Duodenal mucosa (tissue), 2 donors: ENCODE data around the gene PKIG.
A peak's percentile ranks its signal among the peaks of the same experiment; 100 is the strongest.

Source experiments
- H3K27ac ChIP-seq: one replicate; pipeline ENCODE4 v1.7.0; 2013; ENCODE audit warnings: low read depth, low read length
- H3K27me3 ChIP-seq, 2 donors: one replicate each; pipeline ENCODE4 v1.7.0; 2013; ENCODE audit warnings: low read length in 2 of 2, control low read depth in 1 of 2; ENCODE audit not compliant: insufficient read depth in 2 of 2, control insufficient read depth in 1 of 2
- H3K36me3 ChIP-seq, 2 donors: one replicate each; pipeline ENCODE4 v1.7.0; 2013; ENCODE audit warnings: low read length in 2 of 2, control low read depth in 1 of 2; ENCODE audit not compliant: insufficient read depth in 2 of 2, control insufficient read depth in 1 of 2
- H3K4me1 ChIP-seq, 2 donors: one replicate each; pipeline ENCODE4 v1.7.0; 2013; ENCODE audit warnings: low read length in 2 of 2, control low read depth in 1 of 2; ENCODE audit not compliant: insufficient read depth in 2 of 2, control insufficient read depth in 1 of 2
- H3K4me3 ChIP-seq, 2 donors: one replicate each; pipeline ENCODE4 v1.7.0; 2013; ENCODE audit warnings: low read length in 2 of 2, low read depth in 1 of 2
- H3K9ac ChIP-seq, 2 donors: one replicate each; pipeline ENCODE4 v1.7.0; 2013; ENCODE audit warnings: low read length in 2 of 2, low read depth in 1 of 2
- H3K9me3 ChIP-seq, 2 donors: one replicate each; pipeline ENCODE4 v1.7.0; 2013; ENCODE audit warnings: low read length in 2 of 2, control low read depth in 1 of 2; ENCODE audit not compliant: control insufficient read depth in 1 of 2

The PKIG gene

DNA sequence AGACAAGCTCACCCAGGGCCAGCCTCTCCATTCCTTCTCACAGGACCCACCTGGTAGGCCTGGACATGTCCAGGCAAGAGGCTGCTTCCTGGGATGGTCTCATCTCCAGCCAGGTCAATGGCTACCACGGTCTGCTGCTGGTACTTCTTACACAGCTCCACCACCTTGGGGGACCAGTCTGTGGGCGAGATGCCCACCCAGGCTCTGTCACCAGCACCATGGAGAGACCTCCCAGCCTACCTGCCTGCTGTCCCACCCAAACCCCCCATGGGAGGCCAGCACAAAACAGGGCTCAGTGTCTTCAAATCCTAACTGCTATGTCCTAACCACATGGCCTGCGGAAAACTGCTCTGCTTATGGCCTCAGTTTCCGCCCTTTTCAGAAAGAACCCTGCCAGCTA is 41.8 kb downstream of the PKIG start:
- Histone ChIP-seq H3K27ac (no peak overlapping the region), H3K36me3 (peaks cover 72 to 87% of the 10 kb centered on the region in 2 donors), H3K4me1 (peaks cover 5 to 7% of the 10 kb centered on the region in 2 donors), H3K4me3 (no peak overlapping the region), H3K9ac (no peak overlapping the region), H3K9me3 (peaks cover 0 to 2% of the 10 kb centered on the region in 2 donors), H3K27me3 (no peaks in the 10 kb centered on the region)

DNA sequence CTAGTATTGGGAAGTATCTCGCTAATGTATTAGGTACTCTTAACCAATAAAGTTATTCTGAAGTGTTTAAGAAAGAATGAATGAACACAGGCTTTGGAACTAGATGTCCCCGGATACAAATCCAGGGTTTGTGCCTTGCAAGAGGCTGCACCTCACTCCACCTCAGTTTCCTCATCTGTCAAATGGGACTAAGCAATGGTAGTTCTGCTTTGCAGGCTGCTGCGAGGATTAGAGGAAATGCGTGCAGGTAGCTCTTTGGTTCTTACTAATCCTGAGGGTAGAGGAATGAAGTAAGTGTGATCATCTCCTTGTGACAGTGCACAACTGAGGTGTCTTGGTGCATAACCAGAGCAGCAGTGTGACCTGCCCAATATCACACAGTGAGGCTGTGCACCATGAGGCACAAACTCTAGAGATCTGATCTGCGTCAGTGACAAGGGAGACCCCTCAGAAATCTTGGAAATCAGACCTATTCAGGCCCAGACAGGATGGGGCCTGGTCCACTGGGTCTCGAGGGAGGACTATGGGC is 42.4 kb downstream of the PKIG start:
- Histone ChIP-seq H3K9ac (no peak overlapping the region), H3K9me3 (peaks cover 0 to 2% of the 10 kb centered on the region in 2 donors), H3K4me1 (peaks cover 0 to under 1% of the 10 kb centered on the region in 2 donors), H3K36me3 (peaks cover 67 to 81% of the 10 kb centered on the region in 2 donors), H3K4me3 (no peak overlapping the region), H3K27ac (no peak overlapping the region), H3K27me3 (no peaks in the 10 kb centered on the region)

DNA sequence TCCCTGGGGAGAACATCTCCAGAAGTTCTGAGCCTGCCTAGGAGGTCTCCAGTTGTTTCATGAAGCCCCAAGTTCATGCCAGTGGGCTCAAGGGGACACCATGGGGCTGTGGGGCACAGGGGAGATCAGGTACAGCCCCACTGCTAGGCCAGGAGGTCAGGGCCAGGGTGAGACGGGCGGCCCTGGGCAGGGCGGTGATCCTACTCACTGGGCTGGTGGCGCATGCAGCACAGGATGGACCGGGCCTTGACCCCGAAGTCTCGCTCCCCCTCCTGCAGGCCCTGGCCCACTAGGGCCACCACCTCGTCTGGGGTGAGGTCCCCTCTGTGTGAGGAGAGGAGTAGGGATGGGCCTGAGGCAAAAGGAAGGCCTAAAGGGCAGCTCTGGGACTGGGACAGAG is 43.0 kb downstream of the PKIG start:
- Histone ChIP-seq H3K9me3 (peaks cover 0 to 2% of the 10 kb centered on the region in 2 donors), H3K36me3 (peaks cover 61 to 75% of the 10 kb centered on the region in 2 donors), H3K4me1 (no peaks in the 10 kb centered on the region), H3K27me3 (no peaks in the 10 kb centered on the region), H3K4me3 (no peak overlapping the region), H3K9ac (no peak overlapping the region), H3K27ac (no peak overlapping the region)

DNA sequence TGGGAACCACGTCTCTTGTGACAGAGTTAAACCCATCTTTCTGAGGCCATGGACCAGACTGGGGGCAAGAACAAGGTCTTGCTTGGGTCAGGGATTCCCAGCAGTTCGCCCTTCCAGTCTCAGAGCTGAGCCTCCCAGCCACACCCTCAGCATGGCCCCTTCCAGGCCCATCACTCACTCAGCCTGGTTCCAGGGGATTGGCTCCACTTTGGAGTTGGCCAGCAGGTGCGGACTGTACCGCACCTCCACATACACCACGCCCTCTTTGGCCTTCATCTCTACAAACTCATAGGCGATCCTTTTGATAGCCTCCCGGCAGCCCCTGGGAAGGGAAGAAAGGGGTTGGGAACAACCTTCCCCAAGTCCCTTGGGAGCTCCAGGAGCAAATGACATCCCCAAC is 43.9 kb downstream of the PKIG start:
- Histone ChIP-seq H3K36me3 (peaks cover 62 to 70% of the 10 kb centered on the region in 2 donors), H3K4me3 (no peak overlapping the region), H3K9me3 (peaks cover 0 to 2% of the 10 kb centered on the region in 2 donors), H3K4me1 (no peaks in the 10 kb centered on the region), H3K27me3 (no peaks in the 10 kb centered on the region), H3K27ac (no peak overlapping the region), H3K9ac (no peak overlapping the region)

DNA sequence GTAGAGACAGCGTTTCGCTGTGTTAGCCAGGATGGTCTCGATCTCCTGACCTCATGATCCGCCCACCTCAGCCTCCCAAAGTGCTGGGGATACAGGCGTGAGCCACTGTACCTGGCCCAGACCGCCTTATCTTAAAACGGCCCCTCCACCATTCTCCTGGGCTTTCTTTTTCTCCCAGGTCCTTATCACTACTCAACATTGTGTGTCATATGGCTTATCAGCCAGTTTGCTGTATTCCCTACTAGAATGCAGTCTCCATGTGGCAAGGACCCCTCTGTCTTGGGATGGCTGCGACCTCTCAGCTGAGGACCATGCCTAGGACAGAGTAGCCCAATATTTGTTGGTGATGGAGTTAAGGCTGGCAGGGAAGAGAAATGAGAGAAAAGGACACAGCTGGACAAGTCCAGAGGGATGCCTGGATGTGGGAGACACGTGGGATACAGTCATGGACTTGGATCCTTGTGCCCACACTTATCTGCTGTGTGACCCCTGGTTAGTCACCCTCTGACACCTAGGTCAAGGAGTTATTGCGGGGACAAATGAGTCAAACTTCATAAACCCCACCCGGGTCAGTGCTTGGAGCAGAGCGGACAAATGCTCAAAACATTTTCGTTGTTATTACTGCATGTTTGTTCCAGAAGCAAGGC is 45.1 kb downstream of the PKIG start:
- Histone ChIP-seq H3K36me3 (peaks cover 59 to 62% of the 10 kb centered on the region in 2 donors), H3K9me3 (peaks cover 0 to 2% of the 10 kb centered on the region in 2 donors), H3K9ac (no peak overlapping the region), H3K27me3 (no peaks in the 10 kb centered on the region), H3K4me3 (no peak overlapping the region), H3K4me1 (no peaks in the 10 kb centered on the region), H3K27ac (no peak overlapping the region)

DNA sequence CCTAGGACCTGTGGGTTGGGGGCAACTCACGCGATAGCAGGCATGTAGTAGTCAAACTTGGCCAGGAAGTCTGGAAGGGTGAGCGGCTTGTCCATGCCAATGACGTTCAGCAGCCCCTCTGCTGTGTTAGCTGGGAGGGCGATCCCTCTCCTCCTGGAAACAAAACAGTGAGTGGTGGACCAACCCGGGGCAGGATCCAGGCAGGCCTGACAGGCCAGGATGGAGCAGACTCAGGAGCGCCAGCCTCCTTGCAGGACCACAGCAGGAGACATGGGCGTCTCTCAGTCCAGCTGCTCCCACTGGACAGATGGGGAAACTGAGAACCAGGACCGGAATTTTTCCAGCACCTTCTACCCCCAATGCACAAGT is 46.6 kb downstream of the PKIG start:
- H3K36me3 ChIP-seq: peaks cover 50 to 55% of the 10 kb centered on the region in 2 donors
- H3K9me3 ChIP-seq: no peaks in the 10 kb centered on the region
- no peaks in the 10 kb centered on the region for H3K27me3 ChIP-seq
- H3K4me3 ChIP-seq: no peak overlapping the region
- H3K4me1 ChIP-seq: peaks cover 6 to 11% of the 10 kb centered on the region in 2 donors
- H3K27ac ChIP-seq: no peak overlapping the region
- no peak overlapping the region for H3K9ac ChIP-seq

DNA sequence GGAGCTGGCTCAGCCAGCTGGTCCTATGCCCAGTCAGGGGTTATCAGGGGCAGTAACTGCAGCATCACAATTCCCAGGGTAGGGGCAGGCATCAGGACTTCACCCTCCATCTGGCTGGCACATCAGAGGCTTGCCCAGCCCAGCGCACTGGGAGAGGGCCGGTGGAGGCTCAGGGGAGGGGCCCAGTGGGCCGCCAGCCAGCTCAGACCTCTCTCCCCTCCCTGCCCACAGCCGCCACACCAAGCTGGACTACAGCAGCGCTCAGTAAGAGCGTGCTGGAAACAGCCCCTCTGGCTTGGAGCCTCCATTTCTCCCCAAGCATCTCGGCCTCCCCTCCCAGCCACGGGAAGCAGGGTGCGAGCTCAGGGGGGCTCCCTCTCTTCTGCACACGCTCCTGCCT is 47.2 kb downstream of the PKIG start:
- Histone ChIP-seq H3K27ac (no peak overlapping the region), H3K36me3 (peaks cover 48 to 51% of the 10 kb centered on the region in 2 donors), H3K9me3 (no peaks in the 10 kb centered on the region), H3K27me3 (no peaks in the 10 kb centered on the region), H3K4me1 (peaks cover 10 to 12% of the 10 kb centered on the region in 2 donors), H3K9ac (no peak overlapping the region), H3K4me3 (no peak overlapping the region)

DNA sequence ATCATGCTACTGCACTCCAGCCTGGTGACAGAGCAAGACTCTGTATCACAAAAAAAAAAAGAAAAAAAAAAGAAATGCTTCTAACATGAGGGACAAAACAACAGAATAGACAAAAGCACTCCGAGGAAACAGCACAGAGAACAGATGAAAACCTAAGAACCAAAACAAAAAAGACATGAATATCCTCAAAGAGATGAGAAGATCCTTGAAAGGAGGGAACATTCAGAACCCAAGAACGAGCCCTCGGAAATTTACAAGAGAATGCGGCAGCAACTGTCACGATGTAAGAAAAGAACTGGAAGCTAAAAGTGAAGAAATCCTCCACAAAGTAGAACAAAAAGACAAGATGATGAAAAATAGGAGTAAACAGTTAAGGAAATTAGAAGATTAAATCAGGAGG is 47.9 kb downstream of the PKIG start:
- H3K27me3 ChIP-seq: no peaks in the 10 kb centered on the region
- no peak overlapping the region for H3K27ac ChIP-seq
- no peak overlapping the region for H3K9ac ChIP-seq
- H3K4me1 ChIP-seq: peaks cover 18 to 20% of the 10 kb centered on the region in 2 donors
- no peak overlapping the region for H3K4me3 ChIP-seq
- H3K36me3 ChIP-seq: peaks cover 46 to 54% of the 10 kb centered on the region in 2 donors
- H3K9me3 ChIP-seq: no peaks in the 10 kb centered on the region

DNA sequence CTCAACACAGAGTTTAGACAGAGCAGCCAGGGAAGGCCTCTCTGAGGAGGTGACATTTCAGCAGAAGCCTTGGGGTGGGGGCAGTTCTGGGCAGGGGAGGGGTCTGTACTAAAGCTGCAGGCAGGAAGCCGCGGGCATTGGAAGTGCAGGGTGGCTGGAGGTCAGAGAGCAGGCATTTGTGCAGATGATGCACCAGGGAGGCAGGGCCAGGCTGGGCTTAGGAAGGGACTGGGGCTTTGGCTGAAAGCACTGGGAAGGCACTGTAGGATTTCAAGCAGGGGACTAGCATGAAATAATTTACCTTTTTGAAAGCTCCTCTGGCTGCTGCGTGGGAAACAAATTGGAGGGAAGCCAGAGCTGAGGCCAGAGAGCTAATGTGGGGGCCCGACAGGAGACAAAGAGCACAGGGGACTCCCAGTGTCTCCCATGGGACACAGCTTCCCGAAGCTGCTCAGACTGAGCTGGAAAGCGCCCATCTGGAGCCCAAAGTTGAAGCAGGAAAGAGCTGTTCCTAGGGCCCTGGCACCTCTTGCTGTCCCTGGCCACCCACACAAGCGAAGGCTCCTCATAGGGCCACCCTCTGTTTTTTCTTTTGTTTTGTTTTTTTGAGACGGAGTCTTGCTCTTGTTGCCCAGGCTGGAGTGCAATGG is 49.8 kb downstream of the PKIG start:
- Histone ChIP-seq H3K27ac (no peak overlapping the region), H3K9ac (no peak overlapping the region)

DNA sequence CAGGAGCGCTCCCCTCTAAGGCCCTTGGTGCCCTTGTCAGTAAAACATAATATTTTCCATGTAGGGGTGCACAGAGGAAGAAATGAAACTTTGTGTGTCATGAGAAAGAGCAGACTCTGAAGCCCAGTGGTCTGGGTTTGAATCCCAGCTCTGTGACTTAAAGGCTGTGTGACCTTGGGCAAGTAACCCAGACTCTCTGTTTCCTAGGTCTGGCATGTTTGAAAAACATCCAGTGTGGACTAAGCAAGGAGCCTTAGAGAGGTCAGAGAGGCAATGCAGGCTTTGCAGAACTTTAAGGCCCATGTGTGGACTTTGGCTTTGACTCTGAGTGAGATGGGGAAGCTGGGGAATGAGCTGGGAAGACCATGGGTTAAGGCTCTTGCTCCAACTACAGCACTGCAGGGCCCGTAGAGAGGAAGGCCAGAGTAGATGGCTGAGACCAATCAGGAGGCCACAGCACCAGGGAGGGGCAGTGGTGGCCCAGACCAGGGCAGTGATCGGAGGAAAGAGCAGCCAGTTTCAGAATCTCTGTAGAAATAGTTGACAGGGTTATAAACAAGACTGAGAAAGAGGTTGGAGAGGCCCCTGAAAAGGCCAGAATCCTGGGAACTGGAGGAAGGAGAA is 50.9 kb downstream of the PKIG start:
- Histone ChIP-seq H3K9ac (peak overlapping the region in 1 of 2 donors; percentile 18), H3K36me3 (peaks cover 30 to 43% of the 10 kb centered on the region in 2 donors), H3K27ac (no peak overlapping the region), H3K4me3 (no peak overlapping the region), H3K4me1 (peaks cover 30% of the 10 kb centered on the region in 2 donors), H3K9me3 (no peaks in the 10 kb centered on the region), H3K27me3 (no peaks in the 10 kb centered on the region)

More for the DNA sequence above, 49.8 kb downstream of the PKIG start:
- Histone ChIP-seq H3K9me3 (no peaks in the 10 kb centered on the region), H3K4me1 (peaks cover 23 to 28% of the 10 kb centered on the region in 2 donors), H3K36me3 (peaks cover 34 to 45% of the 10 kb centered on the region in 2 donors), H3K4me3 (no peak overlapping the region), H3K27me3 (no peaks in the 10 kb centered on the region)
